Measurements from ENCODE around the gene ZNF322. TPM values are rescaled to one million over a fixed set of nuclear protein-coding genes. Genes with fewer than 3 reads are reported as not detected.
"Not testable (repeated sequence)": the region's sequence is repeated elsewhere in the genome, so short reads cannot be mapped to it uniquely, and the experiment has no call there.

Gene ZNF322
- polyA plus RNA-seq, 3 donors, result 2.0 to 5.1 (median 3.6) TPM

- intact Hi-C loops (cut with micrococcal nuclease); H3K9me3 Mint-ChIP-seq; H3K36me3 Mint-ChIP-seq; H3K9ac ChIP-seq (ENCODE audit: insufficient read depth, low read length, poor library complexity, severe bottlenecking); H3K36me3 ChIP-seq (replicated peaks in 1 of 2; ENCODE audit: control insufficient read depth in 1 of 2, insufficient read depth in 2 of 2, low read length in 2 of 2); H3K27me3 Mint-ChIP-seq (ENCODE audit: low read depth in 3 of 3); H3K4me3 ChIP-seq (replicated peaks in 1 of 3; ENCODE audit: low read depth in 2 of 3, low read length in 3 of 3); H3K79me2 ChIP-seq (ENCODE audit: insufficient read depth, low read length); H4K20me1 ChIP-seq (ENCODE audit: insufficient read depth, low read length); H3K27ac ChIP-seq (ENCODE audit: low read depth in 1 of 2, low read length in 2 of 2); H3K4me1 ChIP-seq (ENCODE audit: control insufficient read depth in 1 of 2, insufficient read depth in 2 of 2, low read length in 2 of 2); H2AFZ ChIP-seq (ENCODE audit: insufficient read depth, low read depth, low read length, poor library complexity, severe bottlenecking); H3K27me3 ChIP-seq (ENCODE audit: control insufficient read depth in 2 of 2, insufficient read depth in 2 of 2, low read length in 2 of 2); H3K4me3 Mint-ChIP-seq; H3K4me2 ChIP-seq (replicated peaks; ENCODE audit: extremely low read depth, low read length, poor library complexity, severe bottlenecking); H3K4me1 Mint-ChIP-seq; DNase-seq; H3K27ac Mint-ChIP-seq; H3K9me3 ChIP-seq (replicated peaks in 1 of 2; ENCODE audit: control insufficient read depth in 1 of 2, insufficient read depth in 1 of 2, low read length in 2 of 2): not testable (repeated sequence)
- no CpG with 5 or more reads among the region's 5 CpGs for WGBS (ENCODE audit: insufficient coverage)
Observed at GRCh38 chr6:26673287-26673686, 13.7 kb upstream of the ZNF322 start.

GRCh38 chr6:26670558-26670957, 11.0 kb upstream of the ZNF322 start:
- peaks cover 0 to 12% (median 5%) of the 10 kb centered on the region in 7 donors for H3K9me3 Mint-ChIP-seq
- WGBS (ENCODE audit: insufficient coverage), result no CpG with 5 or more reads among the region's 7 CpGs
- H3K36me3 Mint-ChIP-seq; H2AFZ ChIP-seq (ENCODE audit: insufficient read depth, low read depth, low read length, poor library complexity, severe bottlenecking); H3K4me3 Mint-ChIP-seq; H3K27me3 ChIP-seq (ENCODE audit: control insufficient read depth in 2 of 2, insufficient read depth in 2 of 2, low read length in 2 of 2); H3K4me1 ChIP-seq (ENCODE audit: control insufficient read depth in 1 of 2, insufficient read depth in 2 of 2, low read length in 2 of 2); H3K4me2 ChIP-seq (replicated peaks; ENCODE audit: extremely low read depth, low read length, poor library complexity, severe bottlenecking); H4K20me1 ChIP-seq (ENCODE audit: insufficient read depth, low read length); H3K4me1 Mint-ChIP-seq; H3K36me3 ChIP-seq (replicated peaks in 1 of 2; ENCODE audit: control insufficient read depth in 1 of 2, insufficient read depth in 2 of 2, low read length in 2 of 2); H3K27ac ChIP-seq (ENCODE audit: low read depth in 1 of 2, low read length in 2 of 2); DNase-seq; H3K79me2 ChIP-seq (ENCODE audit: insufficient read depth, low read length); H3K4me3 ChIP-seq (replicated peaks in 1 of 3; ENCODE audit: low read depth in 2 of 3, low read length in 3 of 3); H3K9me3 ChIP-seq (replicated peaks in 1 of 2; ENCODE audit: control insufficient read depth in 1 of 2, insufficient read depth in 1 of 2, low read length in 2 of 2); H3K27ac Mint-ChIP-seq; intact Hi-C loops (cut with micrococcal nuclease); H3K9ac ChIP-seq (ENCODE audit: insufficient read depth, low read length, poor library complexity, severe bottlenecking); H3K27me3 Mint-ChIP-seq (ENCODE audit: low read depth in 3 of 3): not testable (repeated sequence)

GRCh38 chr6:26670003-26670402, 10.5 kb upstream of the ZNF322 start:
- H3K4me3 Mint-ChIP-seq; H3K36me3 Mint-ChIP-seq; H3K27ac ChIP-seq (ENCODE audit: low read depth in 1 of 2, low read length in 2 of 2); H3K27me3 ChIP-seq (ENCODE audit: control insufficient read depth in 2 of 2, insufficient read depth in 2 of 2, low read length in 2 of 2); H3K4me2 ChIP-seq (replicated peaks; ENCODE audit: extremely low read depth, low read length, poor library complexity, severe bottlenecking); DNase-seq; H3K27me3 Mint-ChIP-seq (ENCODE audit: low read depth in 3 of 3); H2AFZ ChIP-seq (ENCODE audit: insufficient read depth, low read depth, low read length, poor library complexity, severe bottlenecking); H3K4me1 Mint-ChIP-seq; intact Hi-C loops (cut with micrococcal nuclease); H3K27ac Mint-ChIP-seq; H3K4me1 ChIP-seq (ENCODE audit: control insufficient read depth in 1 of 2, insufficient read depth in 2 of 2, low read length in 2 of 2); H3K79me2 ChIP-seq (ENCODE audit: insufficient read depth, low read length); H3K9ac ChIP-seq (ENCODE audit: insufficient read depth, low read length, poor library complexity, severe bottlenecking); H4K20me1 ChIP-seq (ENCODE audit: insufficient read depth, low read length); H3K4me3 ChIP-seq (replicated peaks in 1 of 3; ENCODE audit: low read depth in 2 of 3, low read length in 3 of 3); H3K36me3 ChIP-seq (replicated peaks in 1 of 2; ENCODE audit: control insufficient read depth in 1 of 2, insufficient read depth in 2 of 2, low read length in 2 of 2); H3K9me3 ChIP-seq (replicated peaks in 1 of 2; ENCODE audit: control insufficient read depth in 1 of 2, insufficient read depth in 1 of 2, low read length in 2 of 2): not testable (repeated sequence)
- H3K9me3 Mint-ChIP-seq, result peaks cover 0 to 12% (median 5%) of the 10 kb centered on the region in 7 donors
- WGBS (ENCODE audit: insufficient coverage), result 94% methylated on average over 3 of the region's 6 CpGs
